Measurements from ENCODE around the gene MTCL1.

GRCh38 chr18:8830067-8831060, 125.0 kb downstream of the MTCL1 start:
- no peak for TF ChIP-seq YY1 (IDR thresholded peaks at IDR 0.05; ENCODE audit: insufficient read depth, insufficient read length)
- no peak for TF ChIP-seq ZNF274 (IDR thresholded peaks at IDR 0.05; ENCODE audit: low read depth, low read length)
- no peak for TF ChIP-seq SUZ12 (IDR thresholded peaks at IDR 0.05; ENCODE audit: extremely low read depth, insufficient read depth, insufficient read length)

Measured in NT2/D1 (cell line).